Stimulated activated CD4-positive, alpha-beta T cell treated with anti-CD3 and anti-CD28 coated beads, Interleukin-1b, Interleukin-23, amount 100 ng/mL, for 1 hour (primary cell): ENCODE results near the gene MRC2.

Experiments used
- DNase-seq, 2 donors: peaks; one replicate each; pipeline ENCODE4 v3.0.0-alpha.2; 2020; ENCODE audit warnings: low read depth in 2 of 2

MRC2 gene

DNA sequence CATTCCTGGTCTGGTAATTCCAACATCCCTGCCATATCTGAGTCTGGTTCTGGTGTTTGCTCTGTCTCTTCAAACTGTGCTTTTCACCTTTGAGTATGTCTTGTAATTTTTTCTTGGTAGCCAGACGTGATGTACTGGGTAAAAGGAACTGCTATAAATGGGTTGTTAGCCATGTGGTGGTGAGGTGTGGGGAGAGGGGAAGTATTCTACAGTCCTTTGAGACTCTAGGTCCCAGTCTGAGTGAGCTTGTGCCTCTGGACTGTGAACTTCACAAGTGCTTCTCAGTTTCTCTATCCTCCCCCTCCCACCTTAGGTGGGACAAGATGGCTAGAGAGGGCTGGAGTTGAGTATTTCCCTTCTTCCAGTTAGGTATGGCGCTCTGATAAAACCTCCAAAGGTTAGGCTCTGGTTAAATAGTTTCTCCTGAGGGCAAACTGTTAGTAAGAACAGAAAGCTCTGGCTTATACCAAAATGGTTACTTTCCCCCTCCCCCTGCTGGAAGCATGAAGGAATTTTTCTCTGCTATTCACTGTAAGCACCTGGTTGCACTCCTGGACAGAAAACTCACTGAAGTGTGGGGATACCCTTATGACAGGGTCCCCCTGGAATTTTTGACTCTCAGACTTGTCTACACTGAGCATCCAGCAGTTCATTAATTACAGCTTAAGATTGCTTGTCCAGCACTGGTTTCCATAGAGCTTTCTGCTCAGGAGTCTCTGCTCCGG is 92.8 kb downstream of the MRC2 start:
- DNase-seq, result no peak

GRCh38 chr17:62722625-62723024 is 95.2 kb downstream of the MRC2 start:
- no peak for DNase-seq

DNA sequence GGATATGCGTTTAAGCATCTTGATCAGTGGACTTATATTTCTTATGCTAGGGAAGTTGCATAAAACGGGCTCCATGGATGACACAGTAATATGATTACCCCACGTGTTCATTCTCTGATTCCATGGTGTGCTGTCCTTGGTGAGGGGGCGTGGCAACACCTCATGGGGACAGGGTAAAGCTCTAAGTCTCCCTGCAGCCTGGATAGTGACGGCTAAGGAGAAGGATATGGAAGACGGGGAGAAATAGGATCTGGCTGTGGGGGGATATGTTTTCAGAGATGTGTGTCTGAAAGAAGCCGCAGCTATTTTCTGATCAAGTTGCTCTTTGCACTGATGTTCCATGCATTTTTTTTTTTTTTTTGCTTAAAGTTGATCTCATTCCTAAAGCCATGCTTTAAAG is 96.4 kb downstream of the MRC2 start:
- DNase-seq, result no peak

- DNase-seq, result peak; percentile 18 to 62
Measured at GRCh38 chr17:62724398-62725146, 97.1 kb downstream of the MRC2 start.

GRCh38 chr17:62725791-62726249 is 98.3 kb downstream of the MRC2 start:
- no peak for DNase-seq

GRCh38 chr17:62727916-62728672 is 100.6 kb downstream of the MRC2 start:
- DNase-seq, result no peak

DNA sequence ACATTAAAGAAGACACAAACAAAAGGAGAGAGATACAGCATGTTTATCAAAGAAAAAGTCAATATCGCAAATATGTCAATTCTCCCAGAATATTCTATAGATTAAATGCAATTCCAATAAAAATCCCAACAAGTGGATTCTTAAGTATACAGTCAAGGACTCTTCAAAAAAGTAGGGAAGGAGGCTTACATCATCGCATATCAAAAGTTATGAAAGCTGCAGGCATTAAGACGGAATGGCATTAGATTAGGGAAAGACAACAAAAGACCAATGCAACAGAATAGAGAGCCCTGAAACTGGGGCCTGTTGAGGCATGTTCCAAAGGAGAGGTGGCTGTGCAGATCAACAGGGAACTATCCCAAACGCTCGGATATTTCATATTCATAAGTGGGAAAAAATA is 104.7 kb downstream of the MRC2 start:
- DNase-seq, result no peak

DNA sequence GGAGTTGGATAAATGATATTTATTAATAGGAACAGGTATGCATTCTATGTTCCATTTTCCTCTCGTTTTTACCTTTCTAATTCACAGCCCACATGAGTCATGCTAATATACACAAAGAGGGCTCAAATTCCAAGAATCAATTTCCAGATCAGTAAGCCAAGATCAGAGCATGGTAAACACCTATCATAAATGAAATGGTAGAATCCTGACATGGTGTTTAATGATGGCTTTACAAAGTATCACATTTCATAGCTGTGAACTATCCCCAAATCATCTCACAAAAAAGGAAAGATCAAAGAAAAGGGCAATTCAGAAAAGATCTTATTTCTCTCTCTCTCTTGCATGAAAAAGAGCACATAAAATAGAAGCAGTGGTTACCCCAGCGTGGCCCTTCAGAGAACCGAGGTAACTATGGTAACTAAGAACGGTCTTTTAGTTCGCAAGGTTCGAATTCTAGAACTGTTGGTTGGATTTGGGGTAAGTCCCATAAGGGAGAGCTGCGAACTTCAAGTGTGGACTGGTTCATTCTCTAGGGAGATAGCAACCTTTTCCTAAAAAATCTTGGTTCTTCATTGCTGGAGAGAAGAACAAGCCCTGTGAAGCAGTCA is 107.7 kb downstream of the MRC2 start:
- no peak for DNase-seq

GRCh38 chr17:62737513-62737912 is 110.0 kb downstream of the MRC2 start:
- no peak for DNase-seq

- DNase-seq, result no peak
Measured at GRCh38 chr17:62738281-62738680, 110.8 kb downstream of the MRC2 start.

DNA sequence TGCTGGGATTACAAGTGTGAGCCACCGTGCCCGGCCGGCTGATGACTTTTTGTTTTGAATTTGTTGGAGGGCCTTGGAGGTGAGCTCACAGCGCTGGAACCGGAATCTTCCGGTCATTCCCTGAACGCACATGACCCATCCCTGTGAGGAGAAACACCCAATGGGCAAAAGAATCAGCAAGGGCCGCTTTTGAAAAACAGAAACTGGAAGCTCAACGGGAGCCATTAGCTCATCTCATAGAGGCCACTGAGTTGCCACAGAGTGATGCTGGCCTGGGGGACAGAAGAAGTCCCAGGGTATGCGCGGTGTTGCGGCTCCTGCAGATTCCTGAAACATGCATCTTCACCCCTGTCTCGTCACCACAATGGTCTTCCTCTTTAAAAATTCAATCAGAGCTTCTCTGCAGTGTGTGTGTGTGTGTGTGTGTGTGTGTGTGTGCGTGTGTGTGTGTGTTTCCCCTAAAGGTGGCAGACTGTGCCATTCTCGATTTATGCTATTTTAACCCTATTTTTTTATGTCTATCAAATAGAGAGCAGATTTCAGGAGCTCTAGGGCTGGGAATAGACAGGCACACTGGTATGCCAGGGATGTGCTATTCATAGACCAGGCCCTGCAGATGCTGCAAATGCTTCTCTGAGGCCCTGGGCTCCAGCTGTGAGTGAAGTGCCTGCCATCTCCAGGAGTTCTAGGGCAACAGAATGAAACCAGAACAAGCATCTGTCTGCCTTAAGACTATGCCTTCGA is 112.3 kb downstream of the MRC2 start:
- no peak for DNase-seq

DNA sequence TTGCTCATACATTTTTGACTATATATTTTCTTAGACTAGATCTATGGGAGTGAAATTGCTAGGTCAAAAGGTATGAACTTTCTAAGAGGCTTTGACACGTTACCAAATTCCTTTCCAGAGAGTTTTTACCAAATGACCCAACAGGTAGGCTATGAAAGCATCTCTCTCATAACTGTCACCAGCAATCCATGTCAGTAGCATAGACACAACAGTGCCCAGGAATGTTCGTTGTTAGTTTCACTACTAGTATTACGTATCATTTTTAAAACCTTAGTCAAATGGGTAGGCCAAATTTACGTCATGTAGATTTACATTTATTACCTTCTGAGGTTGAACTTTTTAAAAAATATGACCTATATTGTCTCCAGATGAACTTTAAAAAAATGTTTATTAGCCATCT is 113.8 kb downstream of the MRC2 start:
- DNase-seq, result no peak
